Measurements from ENCODE around the gene SIPA1L3.

The SIPA1L3 gene

GRCh38 chr19:37936166-37936565 is 29.2 kb downstream of the SIPA1L3 start:
- TF ChIP-seq EZH2phosphoT487 (IDR thresholded peaks at IDR 0.05; ENCODE audit: low read depth) (no peak), CTCF (IDR thresholded peaks at IDR 0.05; ENCODE audit: low read depth, low read length) (no peak)
- Histone ChIP-seq H3K36me3 (replicated peaks; ENCODE audit: low read depth, low read length) (peaks cover 52% of the 10 kb centered on the region), H3K4me2 (ENCODE audit: low read length) (no peak overlapping the region), H3K9me3 (ENCODE audit: insufficient read depth, low read length) (peaks cover 14% of the 10 kb centered on the region; the same call in 1 of the 2 replicates), H3K79me2 (ENCODE audit: low read length) (peaks cover 30% of the 10 kb centered on the region), H4K20me1 (ENCODE audit: insufficient read depth, low read length) (no peaks in the 10 kb centered on the region), H3K4me3 (ENCODE audit: low read length) (no peak overlapping the region), H3K9ac (ENCODE audit: low read length) (no peak overlapping the region), H3K27me3 (ENCODE audit: low read depth, low read length) (no peaks in the 10 kb centered on the region), H2AFZ (ENCODE audit: low read depth, low read length) (no peak overlapping the region), H3K4me1 (ENCODE audit: low read length) (peaks cover 25% of the 10 kb centered on the region), H3K27ac (ENCODE audit: low read length) (no peak overlapping the region)

- no peak for TF ChIP-seq EZH2phosphoT487 (IDR thresholded peaks at IDR 0.05; ENCODE audit: low read depth)
- no peak for TF ChIP-seq CTCF (IDR thresholded peaks at IDR 0.05; ENCODE audit: low read depth, low read length)
- H3K4me1 ChIP-seq (ENCODE audit: low read length): peaks cover 18% of the 10 kb centered on the region
- no peak overlapping the region for H2AFZ ChIP-seq (ENCODE audit: low read depth, low read length)
- H3K4me3 ChIP-seq (ENCODE audit: low read length): no peak overlapping the region
- H3K4me2 ChIP-seq (ENCODE audit: low read length): no peak overlapping the region
- H3K79me2 ChIP-seq (ENCODE audit: low read length): peaks cover 29% of the 10 kb centered on the region
- H3K27me3 ChIP-seq (ENCODE audit: low read depth, low read length): no peaks in the 10 kb centered on the region
- peaks cover 14% of the 10 kb centered on the region; the same call in 1 of the 2 replicates for H3K9me3 ChIP-seq (ENCODE audit: insufficient read depth, low read length)
- H3K27ac ChIP-seq (ENCODE audit: low read length): no peak overlapping the region
- no peaks in the 10 kb centered on the region for H4K20me1 ChIP-seq (ENCODE audit: insufficient read depth, low read length)
- no peak overlapping the region for H3K9ac ChIP-seq (ENCODE audit: low read length)
- peaks cover 52% of the 10 kb centered on the region for H3K36me3 ChIP-seq (replicated peaks; ENCODE audit: low read depth, low read length)
These were observed 29.9 kb downstream of the SIPA1L3 start for GRCh38 chr19:37936886-37937285.

GRCh38 chr19:37938353-37938752 is 31.3 kb downstream of the SIPA1L3 start:
- TF ChIP-seq EZH2phosphoT487 (IDR thresholded peaks at IDR 0.05; ENCODE audit: low read depth) (no peak), CTCF (IDR thresholded peaks at IDR 0.05; ENCODE audit: low read depth, low read length) (no peak)
- Histone ChIP-seq H3K4me3 (ENCODE audit: low read length) (no peak overlapping the region), H3K9ac (ENCODE audit: low read length) (no peak overlapping the region), H3K79me2 (ENCODE audit: low read length) (peaks cover 25% of the 10 kb centered on the region), H2AFZ (ENCODE audit: low read depth, low read length) (no peak overlapping the region), H4K20me1 (ENCODE audit: insufficient read depth, low read length) (no peaks in the 10 kb centered on the region; the same call in 1 of the 2 replicates), H3K36me3 (replicated peaks; ENCODE audit: low read depth, low read length) (peaks cover 52% of the 10 kb centered on the region), H3K4me2 (ENCODE audit: low read length) (no peak overlapping the region), H3K27me3 (ENCODE audit: low read depth, low read length) (no peaks in the 10 kb centered on the region), H3K9me3 (ENCODE audit: insufficient read depth, low read length) (peaks cover 14% of the 10 kb centered on the region; the same call in 1 of the 2 replicates), H3K27ac (ENCODE audit: low read length) (no peak overlapping the region), H3K4me1 (ENCODE audit: low read length) (peaks cover 5% of the 10 kb centered on the region)

- no peak overlapping the region for H3K4me2 ChIP-seq (ENCODE audit: low read length)
These were observed 34.9 kb downstream of the SIPA1L3 start for GRCh38 chr19:37941782-37942515.

More at GRCh38 chr19:37941782-37942515, 34.9 kb downstream of the SIPA1L3 start:
- no peaks in the 10 kb centered on the region; the same call in 1 of the 2 replicates for H4K20me1 ChIP-seq (ENCODE audit: insufficient read depth, low read length)
- no peak overlapping the region for H3K4me3 ChIP-seq (ENCODE audit: low read length)
- no peak overlapping the region for H3K27ac ChIP-seq (ENCODE audit: low read length)
- no peak for TF ChIP-seq CTCF (IDR thresholded peaks at IDR 0.05; ENCODE audit: low read depth, low read length)
- no peak for TF ChIP-seq EZH2phosphoT487 (IDR thresholded peaks at IDR 0.05; ENCODE audit: low read depth)
- H3K27me3 ChIP-seq (ENCODE audit: low read depth, low read length): no peaks in the 10 kb centered on the region
- peaks cover 9% of the 10 kb centered on the region for H3K79me2 ChIP-seq (ENCODE audit: low read length)
- no peak overlapping the region for H3K9ac ChIP-seq (ENCODE audit: low read length)
- H2AFZ ChIP-seq (ENCODE audit: low read depth, low read length): no peak overlapping the region
- H3K4me1 ChIP-seq (ENCODE audit: low read length): no peaks in the 10 kb centered on the region
- no peaks in the 10 kb centered on the region for H3K9me3 ChIP-seq (ENCODE audit: insufficient read depth, low read length)
- H3K36me3 ChIP-seq (replicated peaks; ENCODE audit: low read depth, low read length): peaks cover 18% of the 10 kb centered on the region

Data from OCI-LY3 (cell line).